ENCODE results near the gene TNN.
"Not testable (repeated sequence)": the region's sequence is repeated elsewhere in the genome, so short reads cannot be mapped to it uniquely, and the experiment has no call there.

DNA sequence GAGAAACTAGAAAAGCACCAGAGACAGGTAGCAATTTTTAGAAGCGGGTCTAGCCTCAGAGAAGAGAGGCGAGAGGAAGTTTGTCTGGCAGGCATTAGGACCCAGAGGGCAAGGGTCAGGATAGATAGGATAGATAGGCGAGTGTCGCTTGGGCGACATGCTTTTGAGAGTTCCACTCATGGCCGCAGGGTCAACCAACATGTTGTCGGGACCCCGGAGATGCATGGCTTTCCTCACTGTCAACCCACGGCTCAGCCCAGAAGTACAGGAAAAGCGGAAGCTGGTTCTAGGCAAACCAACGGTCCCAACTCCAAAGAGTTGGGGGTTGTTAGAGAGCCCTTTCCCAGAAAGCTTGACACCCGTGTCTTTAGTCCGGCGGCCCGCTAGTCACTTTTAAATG lies 38.9 kb downstream of the TNN start:
- TF ChIP-seq, protein P1, sequence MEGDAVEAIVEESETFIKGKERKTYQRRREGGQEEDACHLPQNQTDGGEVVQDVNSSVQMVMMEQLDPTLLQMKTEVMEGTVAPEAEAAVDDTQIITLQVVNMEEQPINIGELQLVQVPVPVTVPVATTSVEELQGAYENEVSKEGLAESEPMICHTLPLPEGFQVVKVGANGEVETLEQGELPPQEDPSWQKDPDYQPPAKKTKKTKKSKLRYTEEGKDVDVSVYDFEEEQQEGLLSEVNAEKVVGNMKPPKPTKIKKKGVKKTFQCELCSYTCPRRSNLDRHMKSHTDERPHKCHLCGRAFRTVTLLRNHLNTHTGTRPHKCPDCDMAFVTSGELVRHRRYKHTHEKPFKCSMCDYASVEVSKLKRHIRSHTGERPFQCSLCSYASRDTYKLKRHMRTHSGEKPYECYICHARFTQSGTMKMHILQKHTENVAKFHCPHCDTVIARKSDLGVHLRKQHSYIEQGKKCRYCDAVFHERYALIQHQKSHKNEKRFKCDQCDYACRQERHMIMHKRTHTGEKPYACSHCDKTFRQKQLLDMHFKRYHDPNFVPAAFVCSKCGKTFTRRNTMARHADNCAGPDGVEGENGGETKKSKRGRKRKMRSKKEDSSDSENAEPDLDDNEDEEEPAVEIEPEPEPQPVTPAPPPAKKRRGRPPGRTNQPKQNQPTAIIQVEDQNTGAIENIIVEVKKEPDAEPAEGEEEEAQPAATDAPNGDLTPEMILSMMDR (IDR thresholded peaks at IDR 0.05) = not testable (repeated sequence)
- not testable (repeated sequence) for TF ChIP-seq EP300 (IDR thresholded peaks at IDR 0.05)

All from ovary (tissue), 3 donors.